ENCODE results near the gene TMEM52B.

DNA sequence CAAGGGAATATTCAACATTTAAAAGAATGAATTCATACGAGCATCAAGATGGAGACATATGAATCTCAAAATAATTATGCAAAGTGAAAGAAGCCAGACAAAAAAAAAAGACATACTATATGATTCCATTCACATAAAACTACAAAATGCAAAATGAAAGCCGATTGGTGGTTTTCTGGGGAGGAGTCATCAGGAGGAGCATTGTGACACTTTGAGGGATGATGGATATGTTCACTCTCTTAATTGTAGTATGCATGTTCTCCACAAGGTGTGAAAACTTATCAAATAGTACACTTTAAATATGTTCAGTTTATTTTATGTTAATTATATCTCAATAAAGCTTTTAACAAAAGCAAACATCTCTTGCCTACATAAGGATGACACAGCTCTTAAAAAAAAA, 20.4 kb upstream of the TMEM52B start:
- TF ChIP-seq, protein P1, sequence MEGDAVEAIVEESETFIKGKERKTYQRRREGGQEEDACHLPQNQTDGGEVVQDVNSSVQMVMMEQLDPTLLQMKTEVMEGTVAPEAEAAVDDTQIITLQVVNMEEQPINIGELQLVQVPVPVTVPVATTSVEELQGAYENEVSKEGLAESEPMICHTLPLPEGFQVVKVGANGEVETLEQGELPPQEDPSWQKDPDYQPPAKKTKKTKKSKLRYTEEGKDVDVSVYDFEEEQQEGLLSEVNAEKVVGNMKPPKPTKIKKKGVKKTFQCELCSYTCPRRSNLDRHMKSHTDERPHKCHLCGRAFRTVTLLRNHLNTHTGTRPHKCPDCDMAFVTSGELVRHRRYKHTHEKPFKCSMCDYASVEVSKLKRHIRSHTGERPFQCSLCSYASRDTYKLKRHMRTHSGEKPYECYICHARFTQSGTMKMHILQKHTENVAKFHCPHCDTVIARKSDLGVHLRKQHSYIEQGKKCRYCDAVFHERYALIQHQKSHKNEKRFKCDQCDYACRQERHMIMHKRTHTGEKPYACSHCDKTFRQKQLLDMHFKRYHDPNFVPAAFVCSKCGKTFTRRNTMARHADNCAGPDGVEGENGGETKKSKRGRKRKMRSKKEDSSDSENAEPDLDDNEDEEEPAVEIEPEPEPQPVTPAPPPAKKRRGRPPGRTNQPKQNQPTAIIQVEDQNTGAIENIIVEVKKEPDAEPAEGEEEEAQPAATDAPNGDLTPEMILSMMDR (IDR thresholded peaks at IDR 0.05), result no peak
- TF ChIP-seq, protein P2, sequence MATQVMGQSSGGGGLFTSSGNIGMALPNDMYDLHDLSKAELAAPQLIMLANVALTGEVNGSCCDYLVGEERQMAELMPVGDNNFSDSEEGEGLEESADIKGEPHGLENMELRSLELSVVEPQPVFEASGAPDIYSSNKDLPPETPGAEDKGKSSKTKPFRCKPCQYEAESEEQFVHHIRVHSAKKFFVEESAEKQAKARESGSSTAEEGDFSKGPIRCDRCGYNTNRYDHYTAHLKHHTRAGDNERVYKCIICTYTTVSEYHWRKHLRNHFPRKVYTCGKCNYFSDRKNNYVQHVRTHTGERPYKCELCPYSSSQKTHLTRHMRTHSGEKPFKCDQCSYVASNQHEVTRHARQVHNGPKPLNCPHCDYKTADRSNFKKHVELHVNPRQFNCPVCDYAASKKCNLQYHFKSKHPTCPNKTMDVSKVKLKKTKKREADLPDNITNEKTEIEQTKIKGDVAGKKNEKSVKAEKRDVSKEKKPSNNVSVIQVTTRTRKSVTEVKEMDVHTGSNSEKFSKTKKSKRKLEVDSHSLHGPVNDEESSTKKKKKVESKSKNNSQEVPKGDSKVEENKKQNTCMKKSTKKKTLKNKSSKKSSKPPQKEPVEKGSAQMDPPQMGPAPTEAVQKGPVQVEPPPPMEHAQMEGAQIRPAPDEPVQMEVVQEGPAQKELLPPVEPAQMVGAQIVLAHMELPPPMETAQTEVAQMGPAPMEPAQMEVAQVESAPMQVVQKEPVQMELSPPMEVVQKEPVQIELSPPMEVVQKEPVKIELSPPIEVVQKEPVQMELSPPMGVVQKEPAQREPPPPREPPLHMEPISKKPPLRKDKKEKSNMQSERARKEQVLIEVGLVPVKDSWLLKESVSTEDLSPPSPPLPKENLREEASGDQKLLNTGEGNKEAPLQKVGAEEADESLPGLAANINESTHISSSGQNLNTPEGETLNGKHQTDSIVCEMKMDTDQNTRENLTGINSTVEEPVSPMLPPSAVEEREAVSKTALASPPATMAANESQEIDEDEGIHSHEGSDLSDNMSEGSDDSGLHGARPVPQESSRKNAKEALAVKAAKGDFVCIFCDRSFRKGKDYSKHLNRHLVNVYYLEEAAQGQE (IDR thresholded peaks at IDR 0.05; ENCODE audit: insufficient read depth in 1 of 2, low read depth in 2 of 2, low read length in 1 of 2), result no peak
